GM19438 (cell line): ENCODE results near the gene FRRS1.
"Not testable (repeated sequence)": the region's sequence is repeated elsewhere in the genome, so short reads cannot be mapped to it uniquely, and the experiment has no call there.

Source experiments
- ATAC-seq: cut with Tn5 transposase; IDR thresholded peaks from one replicate; pipeline ENCODE4 v1.9.1; 2021; ENCODE audit warnings: low read depth; ENCODE audit not compliant: unreplicated experiment

FRRS1 gene

DNA sequence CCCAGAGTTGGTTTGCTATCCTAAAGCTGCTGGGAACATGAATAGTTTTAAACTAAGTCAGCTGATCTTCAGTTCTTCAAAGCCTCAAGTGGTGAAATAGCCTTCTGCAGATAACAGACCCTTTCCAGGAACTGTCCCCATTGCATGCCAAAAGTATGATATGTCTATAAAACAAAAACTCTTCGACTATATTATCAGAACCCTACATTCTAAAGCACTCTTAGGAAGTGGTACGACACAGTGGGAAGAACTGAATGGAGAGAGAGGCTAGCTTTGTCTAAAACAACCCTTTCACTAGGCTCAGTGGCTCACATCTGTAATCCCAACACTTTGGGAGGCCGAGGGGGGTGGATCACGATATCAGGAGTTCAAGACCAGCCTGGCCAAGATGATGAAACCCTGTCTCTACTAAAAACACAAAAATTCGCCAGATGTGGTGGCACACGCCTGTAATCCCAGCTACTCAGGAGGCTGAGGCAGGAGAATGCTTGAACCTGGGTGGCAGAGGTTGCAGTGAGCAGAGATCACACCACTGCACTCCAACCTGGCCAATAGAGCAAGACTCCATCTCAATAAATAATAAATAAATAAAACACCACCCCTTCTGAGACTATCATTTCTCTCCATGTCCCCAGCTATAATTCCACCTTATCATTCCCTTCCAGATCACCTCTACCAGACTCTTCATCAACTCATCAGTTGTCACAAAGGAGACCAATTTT, 2.2 kb upstream of the FRRS1 start:
- ATAC-seq: no peak

DNA sequence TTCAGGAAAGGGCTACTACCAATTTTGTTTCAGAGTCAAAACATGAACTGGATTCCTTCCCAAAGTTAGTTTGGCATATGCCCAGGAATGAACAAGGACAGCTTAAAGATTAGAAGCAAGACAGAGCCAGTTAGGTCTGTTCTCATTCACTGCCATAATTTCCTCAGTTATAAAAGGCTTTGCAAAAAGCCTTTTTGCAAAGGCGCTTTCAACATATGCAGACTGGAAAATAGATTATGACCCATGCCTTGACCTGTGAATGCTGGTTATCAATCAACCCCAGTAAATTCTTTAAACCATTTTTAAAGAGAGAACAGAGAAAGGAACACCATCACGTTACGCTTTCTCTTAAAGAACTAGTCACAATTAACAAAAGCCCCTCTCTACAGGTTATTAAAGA, 1.7 kb upstream of the FRRS1 start:
- no peak for ATAC-seq

DNA sequence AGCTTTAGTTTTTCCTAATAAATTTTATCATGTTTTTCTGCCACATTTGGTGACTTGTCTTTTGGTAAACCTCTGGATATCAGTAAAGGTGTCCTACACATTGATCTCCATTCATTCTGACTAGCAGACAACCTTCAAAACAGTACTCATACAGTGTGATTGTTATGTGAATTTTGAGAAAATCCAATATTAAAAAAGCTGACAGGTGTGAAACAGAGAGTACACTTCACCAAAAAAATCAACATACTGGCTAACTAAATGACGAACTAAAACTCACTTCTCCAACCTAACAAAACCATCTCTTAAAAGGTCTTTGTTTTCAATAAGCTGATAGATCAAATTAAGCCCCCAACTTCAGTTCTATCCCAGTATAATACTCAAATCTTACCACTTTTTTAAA, 1.5 kb downstream of the FRRS1 start:
- no peak for ATAC-seq

DNA sequence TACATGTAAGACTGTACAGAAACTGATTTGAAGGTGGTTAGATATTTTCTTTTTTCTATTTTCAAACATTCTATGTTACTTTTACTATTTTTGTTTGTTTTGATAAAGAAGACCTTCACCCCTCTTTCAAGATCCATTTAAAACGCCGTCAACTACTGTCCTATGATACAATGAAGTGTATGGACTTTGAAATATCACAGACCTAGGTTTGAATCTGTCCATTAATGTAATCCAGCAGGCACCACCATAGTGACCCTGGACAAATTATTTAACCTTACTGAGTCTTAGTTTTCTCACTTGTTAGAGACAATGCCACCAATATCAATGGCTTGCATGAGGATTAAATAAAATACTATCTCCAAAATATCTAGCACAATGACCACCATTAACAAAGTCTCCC, 2.0 kb downstream of the FRRS1 start:
- no peak for ATAC-seq

DNA sequence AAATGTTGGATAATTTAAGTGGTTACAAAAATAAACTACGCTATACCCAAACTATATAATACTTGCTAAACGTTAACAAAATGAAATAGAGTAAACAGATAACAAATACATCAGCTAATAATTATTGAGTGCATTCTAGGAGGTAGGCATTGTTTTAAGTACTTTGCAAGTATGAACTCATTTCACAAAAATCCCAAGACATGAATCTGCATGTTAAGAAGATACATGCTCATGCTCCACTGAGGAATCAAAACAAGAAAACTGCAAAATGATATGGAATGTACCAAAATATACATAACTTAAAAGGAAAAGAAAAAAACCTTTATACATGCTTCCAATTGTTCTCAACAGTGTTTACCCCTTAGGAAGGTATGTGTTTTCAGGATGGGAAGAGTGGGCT, 2.5 kb downstream of the FRRS1 start:
- ATAC-seq: no peak

DNA sequence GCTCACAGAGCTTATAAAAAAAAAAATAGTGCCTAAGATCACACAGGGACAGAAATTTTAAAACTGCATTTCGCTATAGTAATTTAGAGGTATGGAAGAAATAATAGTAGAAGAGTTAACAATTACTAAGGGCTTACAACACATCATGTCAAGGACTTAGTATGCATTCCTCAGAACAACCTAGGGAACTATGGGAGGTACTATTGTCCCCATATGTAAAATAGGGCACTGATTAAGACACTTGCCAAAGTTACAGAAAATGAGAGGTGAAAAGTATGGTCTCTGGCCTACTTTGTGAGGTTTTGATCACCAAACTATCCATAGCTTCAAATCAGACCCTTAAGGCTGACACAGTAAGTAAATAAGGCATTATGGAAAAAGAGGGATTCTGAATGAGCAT, 4.7 kb downstream of the FRRS1 start:
- no peak for ATAC-seq

DNA sequence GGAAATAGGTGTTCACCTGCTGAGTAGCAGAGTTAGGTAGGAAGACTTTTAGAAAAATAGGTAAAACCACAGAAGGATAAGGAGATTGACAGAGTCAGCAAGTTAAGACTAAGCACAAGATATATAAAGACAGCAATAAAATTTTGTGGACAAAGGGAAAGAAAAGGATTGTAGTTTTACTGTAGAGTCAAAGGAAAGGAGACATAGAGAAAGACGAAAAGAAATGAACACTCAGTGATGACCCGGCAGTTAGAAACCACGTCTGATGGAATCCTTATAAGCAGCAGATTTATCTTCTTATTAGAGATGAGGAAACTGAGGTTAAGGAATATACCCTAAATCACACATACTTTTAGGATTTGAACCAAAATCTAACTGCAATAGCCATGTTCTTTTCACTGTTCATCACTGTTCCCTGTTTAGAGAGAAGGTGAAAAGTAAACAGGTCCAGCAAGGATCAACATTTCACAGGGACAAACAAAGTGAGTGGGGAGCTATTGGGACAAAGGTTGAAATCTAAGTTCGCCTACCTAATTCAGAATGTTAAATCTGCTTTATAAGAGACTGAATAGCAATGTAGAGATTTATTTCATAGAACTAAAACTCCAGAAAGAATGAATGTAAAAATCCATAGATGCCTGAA, 6.8 kb downstream of the FRRS1 start:
- ATAC-seq: no peak

DNA sequence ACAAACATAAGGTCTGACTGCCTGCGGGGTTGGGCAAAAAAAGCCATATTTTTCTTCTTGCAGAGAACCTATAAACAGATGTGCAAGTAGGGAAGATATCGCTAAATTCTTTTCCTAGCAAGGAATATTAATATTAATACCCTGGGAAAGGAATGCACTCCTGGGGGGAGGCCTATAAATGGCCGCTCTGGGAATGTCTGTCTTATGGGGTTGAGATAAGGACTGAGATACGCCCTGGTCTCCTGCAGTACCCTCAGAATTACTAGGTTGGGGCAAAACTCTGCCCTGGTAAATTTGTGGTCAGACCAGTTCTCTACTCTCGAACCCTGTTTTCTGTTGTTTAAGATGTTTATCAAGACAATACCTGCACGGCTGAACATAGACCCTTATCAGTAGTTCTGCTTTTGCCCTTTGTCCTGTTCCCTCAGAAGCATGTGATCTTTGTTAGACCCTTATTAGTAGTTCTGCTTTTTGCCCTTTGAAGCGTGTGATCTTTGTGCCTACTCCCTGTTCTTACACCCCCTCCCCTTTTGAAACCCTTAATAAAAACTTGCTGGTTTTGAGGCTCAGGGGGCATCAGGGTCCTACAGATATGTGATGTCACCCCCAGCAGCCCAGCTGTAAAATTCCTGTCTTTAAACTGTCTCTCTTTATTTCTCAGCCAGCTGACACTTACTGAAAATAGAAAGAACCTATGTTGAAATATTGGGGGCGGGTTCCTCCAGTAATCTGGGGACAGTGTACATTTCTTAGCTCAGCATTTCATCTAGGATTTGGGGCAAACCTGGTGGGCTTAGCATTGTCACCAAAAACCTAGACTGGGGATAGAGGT, 7.5 kb downstream of the FRRS1 start:
- not testable (repeated sequence) for ATAC-seq

DNA sequence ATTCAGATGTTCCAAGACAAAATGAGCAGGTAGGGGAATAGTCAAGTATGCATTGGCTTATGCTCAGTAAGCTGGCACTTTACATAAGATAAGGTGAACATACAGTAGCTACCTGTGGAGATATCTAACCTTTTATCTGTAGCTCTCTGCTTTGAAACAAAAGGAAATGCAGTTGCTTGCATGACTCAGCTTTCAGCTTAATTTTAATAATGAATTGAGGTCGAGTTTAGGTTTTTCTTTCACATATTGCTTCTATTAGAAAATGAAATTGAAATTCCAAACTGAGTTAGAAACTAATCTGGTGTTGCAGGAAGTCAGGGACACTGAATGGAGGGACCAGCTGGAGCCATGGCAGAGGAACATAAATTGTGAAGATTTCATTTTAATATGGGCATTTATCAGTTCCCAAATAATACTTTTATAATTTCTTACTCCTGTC, 8.3 kb downstream of the FRRS1 start:
- ATAC-seq: peak; percentile 81

DNA sequence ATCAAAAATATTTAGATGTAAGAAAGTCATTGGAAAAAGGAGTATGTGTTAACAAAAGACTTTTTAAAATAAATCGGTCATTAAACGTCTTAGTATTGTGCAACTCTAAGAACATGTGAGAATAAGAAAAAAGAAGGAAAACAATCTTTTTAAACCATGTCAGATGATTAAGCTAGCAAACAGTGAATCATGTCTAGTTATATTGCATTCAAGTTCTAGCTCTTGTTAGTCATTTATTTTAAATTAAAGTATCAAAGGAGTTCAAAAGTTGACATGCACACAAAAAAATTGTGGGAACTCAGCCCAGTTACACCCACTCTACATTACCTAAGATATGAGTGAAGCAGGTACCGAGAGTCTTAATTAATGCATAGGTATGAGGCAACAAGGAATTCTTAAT, 9.8 kb downstream of the FRRS1 start:
- ATAC-seq: no peak

DNA sequence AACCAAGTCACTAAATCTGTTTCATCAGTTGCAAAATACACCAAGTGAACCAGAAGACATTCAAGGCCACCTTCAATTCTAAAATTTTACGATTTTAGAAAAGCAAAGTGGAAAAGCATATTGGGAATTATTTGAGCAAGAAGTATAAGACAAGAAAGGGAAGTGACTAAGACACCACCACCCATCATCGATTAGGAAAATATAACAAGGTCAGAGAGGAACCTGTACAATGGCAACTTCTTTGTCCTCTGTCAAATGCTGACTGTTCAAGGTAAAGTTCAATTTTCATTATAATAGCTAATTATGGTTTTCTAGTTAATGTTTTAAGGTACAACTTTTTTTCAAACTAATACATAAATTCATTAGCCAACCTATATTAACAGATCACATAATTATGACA, 10.8 kb downstream of the FRRS1 start:
- no peak for ATAC-seq

DNA sequence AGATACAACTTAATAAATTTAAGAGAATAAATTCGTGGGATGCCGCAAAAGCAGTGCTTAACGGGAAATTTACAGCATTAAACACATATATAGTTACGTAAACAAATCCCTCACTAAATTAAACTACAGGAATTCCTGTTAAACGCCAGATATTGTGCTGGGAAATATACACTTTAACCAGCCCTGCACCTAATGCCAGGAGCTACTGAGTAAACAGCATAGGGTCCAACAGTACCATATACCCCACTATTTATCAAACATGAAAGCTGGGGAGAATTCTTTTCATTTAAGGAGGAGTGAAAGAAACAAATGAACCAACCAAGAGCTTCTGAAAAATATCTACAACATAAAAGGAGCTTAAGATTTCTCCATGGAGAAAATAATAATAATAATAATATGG, 11.7 kb downstream of the FRRS1 start:
- ATAC-seq: no peak

DNA sequence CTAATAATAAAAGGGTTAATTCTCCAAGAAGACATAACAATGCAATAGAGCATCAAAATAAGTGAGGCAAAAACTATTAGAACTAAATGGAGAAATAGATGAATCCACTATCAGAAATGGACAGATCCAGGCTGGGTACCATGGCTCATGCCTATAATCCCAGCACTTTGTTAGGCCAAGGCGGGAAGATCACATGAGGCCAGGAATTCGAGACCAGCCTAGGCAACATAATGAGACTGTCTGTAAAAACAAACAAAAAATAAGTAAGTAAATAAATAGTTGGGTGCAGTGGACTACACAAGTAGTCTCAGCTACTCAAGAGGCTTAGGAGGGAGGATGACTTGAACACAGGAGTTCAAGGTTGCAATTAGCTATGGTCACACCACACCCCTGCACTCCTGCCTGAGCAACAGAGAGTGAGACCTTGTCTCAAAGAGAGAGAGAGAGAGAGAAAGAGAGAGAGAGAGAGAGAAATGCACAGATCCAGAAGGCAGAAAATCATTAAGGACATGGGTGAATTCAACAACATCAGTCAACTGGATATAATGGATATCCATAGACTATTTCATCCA, 12.3 kb downstream of the FRRS1 start:
- no peak for ATAC-seq

DNA sequence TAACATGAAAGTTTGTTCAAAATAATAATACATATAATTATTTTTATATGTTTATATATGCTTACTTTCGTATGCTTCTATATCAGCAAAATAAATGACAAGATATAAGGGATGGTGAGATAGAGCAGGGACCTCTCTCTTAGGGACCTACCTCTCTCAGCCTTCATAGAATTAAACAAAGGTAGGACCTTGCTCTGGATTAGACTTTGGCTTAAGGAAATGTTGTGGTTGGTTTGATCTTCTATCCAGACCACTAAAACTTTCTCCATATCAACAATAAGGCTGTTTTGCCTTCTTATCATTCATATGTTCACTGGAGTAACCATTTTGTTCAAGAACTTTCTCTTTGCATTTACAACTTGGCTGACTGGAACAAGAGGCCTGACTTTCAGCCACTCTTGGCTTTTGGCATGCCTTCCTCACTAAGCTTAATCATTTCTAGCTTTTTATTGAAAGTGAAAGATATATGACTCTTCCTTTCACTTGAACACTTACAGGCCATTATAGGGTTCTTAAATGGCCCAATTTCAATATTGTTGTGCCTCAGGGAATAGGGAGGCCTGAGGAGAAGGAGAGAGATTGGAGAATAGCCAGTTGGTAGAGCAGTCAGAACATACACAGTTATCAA, 14.4 kb downstream of the FRRS1 start:
- peak; percentile 74 for ATAC-seq

DNA sequence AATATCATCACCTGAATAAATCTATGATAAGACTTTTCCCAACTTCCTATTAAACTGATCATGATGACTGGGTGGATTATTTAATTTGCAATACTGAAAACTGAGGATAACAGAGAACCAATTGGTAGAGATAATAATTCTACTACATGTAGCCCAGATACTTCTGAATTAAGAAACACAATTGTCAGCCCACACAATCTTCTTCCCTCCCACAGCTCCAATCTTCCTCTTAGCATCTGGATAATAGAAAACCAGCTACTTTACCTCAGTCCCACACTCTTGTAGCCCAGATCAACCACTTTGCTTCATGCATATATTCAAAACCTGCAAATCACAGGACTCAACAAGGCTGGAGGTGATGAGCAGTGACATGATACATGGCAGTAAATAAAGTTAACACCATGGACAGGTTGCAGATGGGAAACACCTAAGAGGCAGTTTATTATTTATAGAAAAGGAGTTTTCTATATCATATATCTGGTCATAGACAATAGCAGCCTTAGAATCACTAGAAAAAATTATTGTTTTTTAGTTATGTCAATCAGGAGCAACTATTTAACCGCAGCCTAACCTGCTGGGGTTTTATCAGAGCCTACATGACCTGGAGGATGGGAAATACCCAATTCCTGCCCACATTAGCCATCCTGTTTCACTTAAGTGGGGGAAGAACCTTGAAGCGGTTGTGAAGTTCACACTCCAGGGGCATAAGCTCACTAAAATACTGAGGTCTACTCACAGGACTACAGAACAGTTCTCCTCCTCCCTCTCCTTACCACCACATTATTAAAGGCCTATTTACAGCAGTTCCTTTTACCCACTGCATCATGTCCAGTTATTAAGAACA, 16.7 kb downstream of the FRRS1 start:
- peak; percentile 72 for ATAC-seq

DNA sequence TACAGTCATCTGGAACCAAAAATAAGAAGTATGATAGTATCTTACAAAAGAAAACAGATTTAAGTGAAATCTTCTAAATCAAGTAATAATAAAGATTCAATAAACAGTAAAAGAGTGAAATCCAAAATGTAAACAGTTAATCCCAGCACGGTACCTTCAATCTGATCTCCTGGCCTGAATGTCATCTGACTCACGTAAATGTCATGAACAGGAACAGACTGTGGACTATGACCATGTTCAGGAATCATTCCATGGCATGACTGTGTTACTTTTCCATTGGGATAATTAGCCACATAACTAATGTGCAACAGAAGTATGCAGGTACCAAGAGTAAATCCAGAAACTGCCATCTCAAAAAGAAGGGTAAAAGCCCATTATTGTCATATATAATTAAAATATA, 18.0 kb downstream of the FRRS1 start:
- ATAC-seq: no peak

DNA sequence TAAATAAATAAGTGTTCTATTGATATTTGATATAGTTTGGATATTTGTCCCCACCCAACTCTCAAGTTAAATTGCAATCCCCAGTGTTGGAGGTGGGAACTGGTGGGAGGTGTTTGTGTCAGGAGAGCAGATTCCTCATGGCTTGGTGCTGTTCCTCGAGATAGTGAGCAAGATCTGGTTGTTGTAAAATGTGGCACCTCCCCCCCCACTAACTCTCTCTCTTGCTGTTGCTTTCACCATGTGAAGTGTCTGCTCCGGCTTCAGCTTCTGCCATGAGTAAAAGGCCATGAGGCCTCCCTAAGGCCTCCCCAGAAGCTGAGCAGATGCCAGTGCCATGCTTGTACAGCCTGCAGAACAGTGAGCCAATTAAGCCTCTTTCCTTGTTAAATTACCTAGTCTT, 20.8 kb downstream of the FRRS1 start:
- no peak for ATAC-seq

DNA sequence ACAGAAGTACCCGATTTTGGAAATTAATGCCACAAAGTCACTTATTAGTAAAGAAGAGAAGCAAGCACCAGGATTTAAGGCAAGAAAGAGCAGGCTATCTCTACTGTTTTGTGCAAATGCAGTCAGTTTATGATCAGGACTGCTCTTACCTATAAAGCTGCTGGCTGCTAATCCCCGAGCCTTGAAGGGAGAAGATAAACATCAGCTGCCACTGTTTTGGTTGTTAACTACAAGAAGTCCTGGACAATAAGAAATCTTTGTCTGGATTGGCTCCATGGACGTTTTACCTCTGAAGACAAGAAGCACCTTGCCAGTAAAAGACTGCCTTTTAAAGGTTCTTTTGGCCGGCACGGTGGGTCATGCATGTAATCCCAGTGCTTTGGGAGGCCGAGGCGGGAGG, 21.4 kb downstream of the FRRS1 start:
- ATAC-seq: no peak

DNA sequence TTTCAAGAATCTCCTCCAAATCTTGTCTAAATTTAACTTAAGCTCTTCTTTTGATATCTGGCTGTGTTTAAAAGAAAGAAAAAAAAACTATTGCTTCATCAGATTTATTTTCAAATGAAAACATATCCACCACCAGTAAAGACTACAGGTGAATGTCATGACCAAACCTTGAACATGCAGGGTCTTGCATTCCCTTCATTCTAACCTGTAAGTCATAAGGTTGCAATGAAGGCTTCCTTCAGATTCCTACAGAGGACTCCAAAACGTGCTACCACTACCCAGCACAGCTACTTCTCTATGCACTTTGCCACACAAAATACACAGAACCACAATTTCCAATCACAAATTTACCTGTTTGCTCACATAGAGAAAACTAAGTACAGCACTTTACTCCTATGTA, 26.3 kb downstream of the FRRS1 start:
- ATAC-seq: no peak
